ENCODE measurements around the gene IZUMO4. TPM values are rescaled to one million over a fixed set of nuclear protein-coding genes. Genes with fewer than 3 reads are reported as not detected.

The IZUMO4 gene
- polyA plus RNA-seq, 2 donors = 6.4 to 16.0 TPM

GRCh38 chr19:2070986-2071673, 25.6 kb upstream of the IZUMO4 start:
- Histone ChIP-seq H3K9me3 (ENCODE audit: control insufficient read depth in 2 of 2, insufficient read depth in 1 of 2, low read depth in 1 of 2, low read length in 1 of 2) (no peaks in the 10 kb centered on the region), H3K4me1 (ENCODE audit: control insufficient read depth in 2 of 2, insufficient read depth in 2 of 2, low read length in 1 of 2) (no peaks in the 10 kb centered on the region), H3K27me3 (ENCODE audit: control insufficient read depth in 1 of 2, insufficient read depth in 2 of 2, low read length in 2 of 2) (no peaks in the 10 kb centered on the region), H3K4me3 (ENCODE audit: low read depth in 1 of 2, low read length in 2 of 2) (peak overlapping the region in 1 of 2 donors; percentile 3), H3K36me3 (ENCODE audit: control insufficient read depth in 2 of 2, insufficient read depth in 2 of 2, low read length in 1 of 2) (peaks cover 13 to 29% of the 10 kb centered on the region in 2 donors), H3K27ac (ENCODE audit: low read depth in 2 of 2, low read length in 1 of 2) (no peak overlapping the region)
- 86 to 87% methylated on average over 19 of the region's 19 CpGs for WGBS, 2 donors

DNA sequence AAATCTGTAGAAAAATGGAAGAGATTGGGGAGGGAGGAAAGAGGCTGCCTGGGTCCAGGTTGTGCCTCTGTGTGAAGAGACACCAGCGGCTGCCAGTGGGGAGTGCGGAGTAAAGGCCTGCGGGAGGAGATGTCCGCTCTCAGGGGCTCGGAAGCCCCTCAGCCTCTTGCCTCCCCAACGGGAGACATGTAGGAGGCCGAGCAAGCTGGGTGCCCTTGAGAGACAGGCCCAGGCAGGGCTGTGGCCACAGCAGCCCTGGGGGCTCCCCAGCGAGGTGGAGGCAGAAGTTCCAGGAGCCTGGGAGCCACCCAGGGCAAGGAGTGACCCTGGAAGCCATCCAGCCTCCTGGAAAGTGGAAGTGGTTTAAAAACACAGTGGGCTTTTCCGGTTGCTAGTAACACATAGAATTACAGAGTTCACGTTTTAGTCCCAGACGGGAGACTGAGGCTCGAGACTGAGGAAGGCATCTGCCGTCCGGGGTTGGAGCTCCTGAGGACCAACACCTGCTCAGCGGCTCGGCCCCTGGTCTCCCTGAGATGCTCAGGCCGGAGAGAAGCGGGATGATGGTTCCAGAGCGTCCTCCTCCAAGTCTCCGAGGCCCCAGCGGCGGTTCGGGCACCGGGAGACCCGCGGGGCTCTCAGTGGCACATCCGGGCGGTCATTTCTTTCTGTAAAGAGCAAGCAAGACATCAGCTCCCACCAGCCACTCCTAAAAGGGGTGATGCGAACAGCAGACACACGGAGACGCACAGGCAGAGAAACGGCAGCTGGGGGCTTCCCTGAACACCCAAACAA, 23.8 kb upstream of the IZUMO4 start:
- Histone ChIP-seq H3K27me3 (ENCODE audit: control insufficient read depth in 1 of 2, insufficient read depth in 2 of 2, low read length in 2 of 2) (no peaks in the 10 kb centered on the region), H3K4me3 (ENCODE audit: low read depth in 1 of 2, low read length in 2 of 2) (no peak overlapping the region), H3K27ac (ENCODE audit: low read depth in 2 of 2, low read length in 1 of 2) (no peak overlapping the region), H3K36me3 (ENCODE audit: control insufficient read depth in 2 of 2, insufficient read depth in 2 of 2, low read length in 1 of 2) (peaks cover 18 to 43% of the 10 kb centered on the region in 2 donors), H3K4me1 (ENCODE audit: control insufficient read depth in 2 of 2, insufficient read depth in 2 of 2, low read length in 1 of 2) (no peaks in the 10 kb centered on the region), H3K9me3 (ENCODE audit: control insufficient read depth in 2 of 2, insufficient read depth in 1 of 2, low read depth in 1 of 2, low read length in 1 of 2) (no peaks in the 10 kb centered on the region)
- 87 to 91% methylated on average over 32 of the region's 32 CpGs for whole genome bisulfite sequencing, 2 donors

GRCh38 chr19:2076526-2076944, 20.2 kb upstream of the IZUMO4 start:
- Histone ChIP-seq H3K27me3 (ENCODE audit: control insufficient read depth in 1 of 2, insufficient read depth in 2 of 2, low read length in 2 of 2) (no peaks in the 10 kb centered on the region), H3K27ac (ENCODE audit: low read depth in 2 of 2, low read length in 1 of 2) (no peak overlapping the region), H3K36me3 (ENCODE audit: control insufficient read depth in 2 of 2, insufficient read depth in 2 of 2, low read length in 1 of 2) (peaks cover 16 to 56% of the 10 kb centered on the region in 2 donors), H3K9me3 (ENCODE audit: control insufficient read depth in 2 of 2, insufficient read depth in 1 of 2, low read depth in 1 of 2, low read length in 1 of 2) (no peaks in the 10 kb centered on the region), H3K4me1 (ENCODE audit: control insufficient read depth in 2 of 2, insufficient read depth in 2 of 2, low read length in 1 of 2) (peaks cover 3 to 9% of the 10 kb centered on the region in 2 donors), H3K4me3 (ENCODE audit: low read depth in 1 of 2, low read length in 2 of 2) (no peak overlapping the region)
- 96% methylated on average over 22 to 32 of the region's 32 CpGs for WGBS, 2 donors

GRCh38 chr19:2077398-2077797, 19.3 kb upstream of the IZUMO4 start:
- Histone ChIP-seq H3K4me1 (ENCODE audit: control insufficient read depth in 2 of 2, insufficient read depth in 2 of 2, low read length in 1 of 2) (peaks cover 3 to 9% of the 10 kb centered on the region in 2 donors), H3K9me3 (ENCODE audit: control insufficient read depth in 2 of 2, insufficient read depth in 1 of 2, low read depth in 1 of 2, low read length in 1 of 2) (no peaks in the 10 kb centered on the region), H3K27ac (ENCODE audit: low read depth in 2 of 2, low read length in 1 of 2) (no peak overlapping the region), H3K36me3 (ENCODE audit: control insufficient read depth in 2 of 2, insufficient read depth in 2 of 2, low read length in 1 of 2) (peaks cover 16 to 51% of the 10 kb centered on the region in 2 donors), H3K4me3 (ENCODE audit: low read depth in 1 of 2, low read length in 2 of 2) (no peak overlapping the region), H3K27me3 (ENCODE audit: control insufficient read depth in 1 of 2, insufficient read depth in 2 of 2, low read length in 2 of 2) (no peaks in the 10 kb centered on the region)
- WGBS, 2 donors = 92 to 95% methylated on average over 7 of the region's 7 CpGs

GRCh38 chr19:2077833-2078619, 18.7 kb upstream of the IZUMO4 start:
- Histone ChIP-seq H3K9me3 (ENCODE audit: control insufficient read depth in 2 of 2, insufficient read depth in 1 of 2, low read depth in 1 of 2, low read length in 1 of 2) (no peaks in the 10 kb centered on the region), H3K36me3 (ENCODE audit: control insufficient read depth in 2 of 2, insufficient read depth in 2 of 2, low read length in 1 of 2) (peaks cover 13 to 45% of the 10 kb centered on the region in 2 donors), H3K4me1 (ENCODE audit: control insufficient read depth in 2 of 2, insufficient read depth in 2 of 2, low read length in 1 of 2) (peaks cover 3 to 9% of the 10 kb centered on the region in 2 donors), H3K4me3 (ENCODE audit: low read depth in 1 of 2, low read length in 2 of 2) (no peak overlapping the region), H3K27me3 (ENCODE audit: control insufficient read depth in 1 of 2, insufficient read depth in 2 of 2, low read length in 2 of 2) (no peaks in the 10 kb centered on the region), H3K27ac (ENCODE audit: low read depth in 2 of 2, low read length in 1 of 2) (no peak overlapping the region)
- 96% methylated on average over 44 of the region's 44 CpGs for WGBS, 2 donors

- WGBS, 2 donors = 91 to 93% methylated on average over 32 of the region's 32 CpGs
Measured at GRCh38 chr19:2079076-2079864, 17.4 kb upstream of the IZUMO4 start.

DNA sequence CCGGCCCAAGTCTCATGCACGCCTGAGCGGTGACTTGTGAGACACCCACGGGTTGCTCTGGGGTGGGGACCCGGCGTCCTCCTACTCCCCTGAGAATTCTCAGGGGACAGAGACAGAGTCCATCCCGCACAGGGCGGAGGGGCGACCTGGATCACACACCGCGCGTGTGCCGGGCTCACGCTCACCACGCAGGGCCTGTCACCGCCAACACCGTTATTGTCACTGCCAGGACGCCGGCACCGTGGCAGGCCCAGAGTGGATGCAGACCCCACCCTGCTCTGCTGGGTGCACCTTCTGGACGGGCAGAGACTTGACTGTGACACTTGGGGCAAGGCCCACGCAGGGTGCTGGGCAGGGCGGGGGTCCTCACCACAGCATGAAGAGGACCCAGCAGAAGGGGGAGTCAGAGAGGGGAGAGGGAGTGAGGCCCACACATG, 16.8 kb upstream of the IZUMO4 start:
- Histone ChIP-seq H3K4me1 (ENCODE audit: control insufficient read depth in 2 of 2, insufficient read depth in 2 of 2, low read length in 1 of 2) (peaks cover 3 to 13% of the 10 kb centered on the region in 2 donors), H3K9me3 (ENCODE audit: control insufficient read depth in 2 of 2, insufficient read depth in 1 of 2, low read depth in 1 of 2, low read length in 1 of 2) (no peaks in the 10 kb centered on the region), H3K36me3 (ENCODE audit: control insufficient read depth in 2 of 2, insufficient read depth in 2 of 2, low read length in 1 of 2) (peaks cover 13 to 43% of the 10 kb centered on the region in 2 donors), H3K4me3 (ENCODE audit: low read depth in 1 of 2, low read length in 2 of 2) (no peak overlapping the region), H3K27me3 (ENCODE audit: control insufficient read depth in 1 of 2, insufficient read depth in 2 of 2, low read length in 2 of 2) (no peaks in the 10 kb centered on the region), H3K27ac (ENCODE audit: low read depth in 2 of 2, low read length in 1 of 2) (no peak overlapping the region)
- 77 to 79% methylated on average over 23 of the region's 23 CpGs for WGBS, 2 donors

More at GRCh38 chr19:2079076-2079864, 17.4 kb upstream of the IZUMO4 start:
- peaks cover 3 to 13% of the 10 kb centered on the region in 2 donors for H3K4me1 ChIP-seq (ENCODE audit: control insufficient read depth in 2 of 2, insufficient read depth in 2 of 2, low read length in 1 of 2)
- peaks cover 13 to 43% of the 10 kb centered on the region in 2 donors for H3K36me3 ChIP-seq (ENCODE audit: control insufficient read depth in 2 of 2, insufficient read depth in 2 of 2, low read length in 1 of 2)
- no peaks in the 10 kb centered on the region for H3K9me3 ChIP-seq (ENCODE audit: control insufficient read depth in 2 of 2, insufficient read depth in 1 of 2, low read depth in 1 of 2, low read length in 1 of 2)
- H3K27ac ChIP-seq (ENCODE audit: low read depth in 2 of 2, low read length in 1 of 2) = no peak overlapping the region
- no peak overlapping the region for H3K4me3 ChIP-seq (ENCODE audit: low read depth in 1 of 2, low read length in 2 of 2)
- H3K27me3 ChIP-seq (ENCODE audit: control insufficient read depth in 1 of 2, insufficient read depth in 2 of 2, low read length in 2 of 2) = no peaks in the 10 kb centered on the region

DNA sequence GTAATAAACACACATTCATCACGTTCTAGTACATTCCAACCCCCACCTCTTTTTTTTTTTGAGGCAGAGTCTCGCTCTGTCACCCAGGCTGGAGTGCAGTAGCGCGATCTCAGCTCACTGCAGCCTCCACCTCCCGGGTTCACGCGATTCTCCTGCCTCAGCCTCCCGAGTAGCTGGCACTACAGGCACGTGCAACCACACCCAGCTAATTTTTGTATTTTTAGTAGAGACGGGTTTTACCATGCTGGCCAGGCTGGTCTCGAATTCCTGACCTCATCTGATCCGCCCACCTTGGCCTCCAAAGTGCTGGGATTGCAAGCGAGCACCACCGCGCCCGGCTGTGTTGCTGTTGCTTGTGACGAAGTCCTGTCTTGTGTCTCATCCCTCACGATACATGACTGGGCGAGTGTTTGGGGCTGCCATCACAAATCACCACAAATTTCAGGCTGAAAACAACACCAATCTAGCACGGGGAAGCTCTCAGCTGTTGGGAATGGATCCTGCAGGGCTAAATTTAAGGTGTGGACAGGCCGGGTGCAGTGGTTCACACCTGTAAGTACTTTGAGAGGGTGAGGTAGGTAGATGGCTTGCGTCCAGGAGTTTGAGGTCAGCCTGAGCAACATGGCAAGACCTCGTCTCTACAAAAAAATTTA, 16.3 kb upstream of the IZUMO4 start:
- peak overlapping the region; percentile 21 to 51 for H3K27ac ChIP-seq (ENCODE audit: low read depth in 2 of 2, low read length in 1 of 2)
- H3K36me3 ChIP-seq (ENCODE audit: control insufficient read depth in 2 of 2, insufficient read depth in 2 of 2, low read length in 1 of 2) = peaks cover 8 to 39% of the 10 kb centered on the region in 2 donors

More for the DNA sequence above, 16.3 kb upstream of the IZUMO4 start:
- H3K4me1 ChIP-seq (ENCODE audit: control insufficient read depth in 2 of 2, insufficient read depth in 2 of 2, low read length in 1 of 2) = peaks cover 6 to 15% of the 10 kb centered on the region in 2 donors
- H3K27me3 ChIP-seq (ENCODE audit: control insufficient read depth in 1 of 2, insufficient read depth in 2 of 2, low read length in 2 of 2) = no peaks in the 10 kb centered on the region
- no peak overlapping the region for H3K4me3 ChIP-seq (ENCODE audit: low read depth in 1 of 2, low read length in 2 of 2)
- H3K9me3 ChIP-seq (ENCODE audit: control insufficient read depth in 2 of 2, insufficient read depth in 1 of 2, low read depth in 1 of 2, low read length in 1 of 2) = no peaks in the 10 kb centered on the region
- 61 to 74% methylated on average over 23 of the region's 23 CpGs for WGBS, 2 donors
